Retinal pigment epithelial cell (primary cell): ENCODE measurements around the gene PCGF5.

Experiments used
- DNase-seq: peaks from one replicate; pipeline ENCODE4 v3.0.0-alpha.2; 2010; ENCODE audit warnings: low read depth
- H3K4me3 ChIP-seq: 2 replicates; pipeline ENCODE4 v1.5.1; 2011; ENCODE audit warnings: mild to moderate bottlenecking, low read length, control low read depth, moderate library complexity
- TF ChIP-seq, protein P1 (sequence below): conservative IDR thresholded peaks from 2 replicates; pipeline ENCODE4 v1.5.1; 2011; ENCODE audit warnings: low read depth, low read length, control low read depth, inconsistent platforms

Gene PCGF5

DNA sequence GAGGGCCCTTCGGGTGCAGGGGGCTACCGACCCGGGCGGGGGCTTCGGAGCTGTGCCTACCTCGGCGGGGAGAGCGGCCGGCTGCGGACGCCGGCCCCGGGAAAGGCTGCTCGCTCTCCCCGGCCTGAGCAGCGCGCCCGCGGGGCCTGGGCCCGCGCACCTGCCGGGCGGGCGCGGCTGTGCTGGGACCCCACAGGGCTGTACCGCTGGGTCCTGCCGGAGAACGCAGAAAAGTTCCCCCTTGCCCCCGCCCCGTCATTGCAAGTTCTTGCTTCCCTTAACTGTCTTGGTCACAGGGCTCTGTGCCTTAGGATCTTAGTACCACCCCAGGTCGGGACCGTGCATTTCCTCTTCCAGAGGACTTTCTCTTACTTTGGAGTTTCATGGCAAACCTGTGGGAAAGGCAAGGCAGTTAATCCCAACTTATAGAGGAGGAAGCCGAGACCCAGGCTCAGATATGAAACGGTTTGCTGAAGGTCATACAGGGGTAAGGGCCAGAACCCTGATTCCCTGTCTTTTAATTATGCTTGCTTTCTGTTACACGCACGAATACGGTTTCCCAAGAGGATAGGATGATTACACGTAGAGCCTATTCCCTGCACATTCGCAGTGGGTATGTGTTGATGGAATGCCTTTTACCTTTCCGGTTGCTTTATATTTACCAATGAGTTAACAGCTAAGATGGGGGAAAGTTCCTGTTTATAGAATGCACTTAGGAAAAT lies 652 bp downstream of the PCGF5 start:
- H3K4me3 ChIP-seq: peak overlapping the region; percentile 77
- no peak for DNase-seq
- TF ChIP-seq, protein P1, sequence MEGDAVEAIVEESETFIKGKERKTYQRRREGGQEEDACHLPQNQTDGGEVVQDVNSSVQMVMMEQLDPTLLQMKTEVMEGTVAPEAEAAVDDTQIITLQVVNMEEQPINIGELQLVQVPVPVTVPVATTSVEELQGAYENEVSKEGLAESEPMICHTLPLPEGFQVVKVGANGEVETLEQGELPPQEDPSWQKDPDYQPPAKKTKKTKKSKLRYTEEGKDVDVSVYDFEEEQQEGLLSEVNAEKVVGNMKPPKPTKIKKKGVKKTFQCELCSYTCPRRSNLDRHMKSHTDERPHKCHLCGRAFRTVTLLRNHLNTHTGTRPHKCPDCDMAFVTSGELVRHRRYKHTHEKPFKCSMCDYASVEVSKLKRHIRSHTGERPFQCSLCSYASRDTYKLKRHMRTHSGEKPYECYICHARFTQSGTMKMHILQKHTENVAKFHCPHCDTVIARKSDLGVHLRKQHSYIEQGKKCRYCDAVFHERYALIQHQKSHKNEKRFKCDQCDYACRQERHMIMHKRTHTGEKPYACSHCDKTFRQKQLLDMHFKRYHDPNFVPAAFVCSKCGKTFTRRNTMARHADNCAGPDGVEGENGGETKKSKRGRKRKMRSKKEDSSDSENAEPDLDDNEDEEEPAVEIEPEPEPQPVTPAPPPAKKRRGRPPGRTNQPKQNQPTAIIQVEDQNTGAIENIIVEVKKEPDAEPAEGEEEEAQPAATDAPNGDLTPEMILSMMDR: no peak

DNA sequence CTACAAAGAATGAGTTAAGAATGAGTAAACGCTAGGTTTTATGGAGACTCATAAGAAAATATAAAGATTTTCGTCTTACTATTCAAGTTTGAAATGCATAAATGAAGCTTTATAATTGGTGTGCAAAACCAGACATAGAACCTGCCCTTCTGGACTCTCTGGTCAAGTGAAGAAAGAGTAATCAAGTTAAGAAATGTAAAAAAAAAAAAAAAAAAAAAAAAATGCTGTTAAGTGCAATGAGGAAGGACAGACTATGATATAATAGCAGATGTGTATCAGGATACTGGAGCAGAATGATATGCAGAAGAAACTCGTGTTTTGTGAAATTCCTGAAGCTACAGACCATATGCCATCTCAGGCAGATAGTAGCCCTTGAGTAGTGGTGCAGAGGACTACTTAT lies 5.6 kb downstream of the PCGF5 start:
- TF ChIP-seq, protein P1: no peak
- DNase-seq: no peak
- H3K4me3 ChIP-seq: no peak overlapping the region

DNA sequence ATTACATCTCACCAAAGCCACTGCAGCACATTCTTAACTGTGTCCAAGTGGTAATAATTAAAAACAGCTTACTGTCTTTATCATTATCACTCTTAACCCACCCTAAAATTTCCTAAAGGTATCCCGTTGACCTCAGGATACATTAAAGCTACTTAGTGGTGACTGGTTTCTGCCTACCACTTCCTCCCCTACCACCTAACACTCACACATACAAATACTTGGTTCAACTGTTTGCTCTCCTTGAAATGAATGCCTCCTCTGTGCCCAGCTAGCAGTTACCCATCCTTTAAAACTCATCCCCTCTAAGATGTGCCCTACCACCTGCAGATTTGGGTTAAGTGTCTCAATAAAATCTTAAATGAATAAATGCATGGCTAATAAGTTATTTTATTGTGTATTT lies 7.1 kb downstream of the PCGF5 start:
- no peak for DNase-seq
- TF ChIP-seq, protein P1: no peak
- no peak overlapping the region for H3K4me3 ChIP-seq

DNA sequence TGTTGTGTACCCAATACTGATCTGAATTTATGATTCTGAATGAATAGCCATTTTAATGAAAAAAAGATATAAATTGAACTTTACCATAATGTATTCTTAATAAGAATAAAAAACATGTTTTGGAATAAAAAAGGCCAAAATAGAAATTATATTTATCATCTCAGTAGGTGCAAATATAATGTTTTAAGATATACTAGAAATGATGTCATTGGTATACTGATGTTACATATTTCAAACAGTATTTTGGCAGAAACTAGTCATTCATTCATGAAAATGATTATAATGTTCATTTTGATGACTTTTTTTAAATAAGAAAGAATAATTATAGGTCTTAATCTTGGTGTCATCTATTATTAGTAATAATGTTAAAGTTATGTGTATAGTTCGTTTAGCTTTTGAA lies 9.2 kb downstream of the PCGF5 start:
- H3K4me3 ChIP-seq: no peak overlapping the region
- DNase-seq: no peak
- TF ChIP-seq, protein P1: no peak

DNA sequence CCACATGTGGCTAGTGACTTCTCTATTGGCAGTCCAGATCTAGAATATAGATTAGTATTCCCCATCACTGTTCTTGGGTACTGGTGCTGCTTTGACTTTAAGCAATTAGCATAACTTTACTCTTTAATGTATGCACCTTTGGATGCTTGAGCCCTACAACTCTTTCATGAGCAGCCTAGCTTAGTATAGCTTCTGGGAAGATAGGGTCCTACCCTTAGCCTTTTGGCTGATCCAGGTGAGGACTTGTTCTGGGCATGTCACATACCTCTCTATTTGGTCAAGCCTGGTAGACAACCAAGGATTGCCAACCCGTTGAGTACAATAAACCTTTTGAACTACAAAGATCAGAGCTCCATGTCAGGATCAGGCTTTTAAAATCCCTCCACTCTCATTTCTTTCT lies 17.7 kb downstream of the PCGF5 start:
- TF ChIP-seq, protein P1: no peak
- H3K4me3 ChIP-seq: no peak overlapping the region
- DNase-seq: no peak

DNA sequence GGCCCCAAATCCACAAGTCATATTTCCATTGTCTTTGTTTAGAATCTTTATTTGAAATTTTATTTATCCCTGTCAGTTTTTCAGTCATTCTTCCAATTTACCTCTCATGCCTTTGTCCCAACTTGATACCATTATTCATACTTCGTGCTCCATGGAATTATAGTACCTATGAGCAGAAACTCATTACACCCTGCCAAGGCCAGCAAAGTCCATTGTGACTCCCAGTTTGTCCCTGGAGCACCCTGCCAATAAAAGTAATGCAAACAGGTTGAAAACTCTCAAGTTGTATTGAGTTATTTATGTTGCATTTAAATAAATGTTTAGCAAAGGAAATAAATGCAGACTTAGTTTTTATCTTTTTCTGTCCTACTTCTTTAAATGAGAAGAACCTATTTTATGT lies 19.3 kb downstream of the PCGF5 start:
- no peak for DNase-seq
- no peak overlapping the region for H3K4me3 ChIP-seq
- TF ChIP-seq, protein P1: no peak

DNA sequence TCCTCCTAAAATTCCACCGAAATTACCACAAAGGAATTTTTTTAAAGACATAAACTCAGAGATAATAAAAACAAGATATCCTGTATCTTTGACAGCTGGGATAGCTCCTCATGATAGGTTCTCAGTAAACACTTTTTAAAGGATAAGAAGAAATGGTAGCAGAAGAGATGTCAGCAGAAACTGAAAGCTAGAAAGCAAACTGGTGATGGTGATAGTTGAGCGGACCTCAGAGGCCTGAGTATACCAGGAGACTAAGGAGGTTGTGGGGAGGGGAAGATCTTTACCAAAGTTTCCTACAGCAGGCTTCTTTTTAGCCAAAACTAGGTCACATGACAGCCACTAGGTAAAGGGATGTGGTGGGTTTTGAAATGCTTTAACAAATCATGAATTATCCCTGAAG lies 22.5 kb downstream of the PCGF5 start:
- TF ChIP-seq, protein P1: no peak
- DNase-seq: no peak
- H3K4me3 ChIP-seq: no peak overlapping the region
